HG03280 (cell line): Measurements from ENCODE around the gene MKRN2OS.

Source experiments
- ATAC-seq: cut with Tn5 transposase; IDR thresholded peaks from one replicate; pipeline ENCODE4 v1.9.1; 2021; ENCODE audit warnings: mild to moderate bottlenecking, moderate library complexity; ENCODE audit not compliant: unreplicated experiment

MKRN2OS gene

GRCh38 chr3:12545473-12545791 is at the start of gene MKRN2OS:
MKRN2OS (minus strand) TSS chr3:12545499; CDS start chr3:12545464, 35 bp downstream.
- ATAC-seq: no peak

GRCh38 chr3:12593473-12593872 is 48.2 kb upstream of the MKRN2OS start:
- no peak for ATAC-seq

GRCh38 chr3:12591997-12592715 is 46.9 kb upstream of the MKRN2OS start:
- ATAC-seq: no peak

GRCh38 chr3:12591456-12591855 is 46.2 kb upstream of the MKRN2OS start:
- ATAC-seq: no peak

- no peak for ATAC-seq
These were observed 44.8 kb upstream of the MKRN2OS start for GRCh38 chr3:12590096-12590495.

GRCh38 chr3:12588039-12589009 is 43.0 kb upstream of the MKRN2OS start:
- ATAC-seq: no peak

GRCh38 chr3:12586403-12586802 is 41.1 kb upstream of the MKRN2OS start:
- ATAC-seq: no peak

GRCh38 chr3:12585970-12586369 is 40.7 kb upstream of the MKRN2OS start:
- ATAC-seq: no peak

- no peak for ATAC-seq
These were observed 39.9 kb upstream of the MKRN2OS start for GRCh38 chr3:12585181-12585580.

GRCh38 chr3:12584083-12584482 is 38.8 kb upstream of the MKRN2OS start:
- no peak for ATAC-seq

GRCh38 chr3:12583280-12583679 is 38.0 kb upstream of the MKRN2OS start:
- ATAC-seq: no peak

- no peak for ATAC-seq
These were observed 37.4 kb upstream of the MKRN2OS start for GRCh38 chr3:12582730-12583129.

- no peak for ATAC-seq
These were observed 34.6 kb upstream of the MKRN2OS start for GRCh38 chr3:12579905-12580304.

GRCh38 chr3:12579456-12579855 is 34.2 kb upstream of the MKRN2OS start:
- ATAC-seq: no peak

- ATAC-seq: no peak
These were observed 33.4 kb upstream of the MKRN2OS start for GRCh38 chr3:12578742-12579141.

- no peak for ATAC-seq
These were observed 32.1 kb upstream of the MKRN2OS start for GRCh38 chr3:12577379-12577778.

- ATAC-seq: no peak
These were observed 29.4 kb upstream of the MKRN2OS start for GRCh38 chr3:12574661-12575060.

- ATAC-seq: no peak
These were observed 28.8 kb upstream of the MKRN2OS start for GRCh38 chr3:12574131-12574530.

- no peak for ATAC-seq
These were observed 26.7 kb upstream of the MKRN2OS start for GRCh38 chr3:12571986-12572385.

GRCh38 chr3:12569836-12570235 is 24.5 kb upstream of the MKRN2OS start:
- ATAC-seq: no peak

GRCh38 chr3:12568747-12569146 is 23.4 kb upstream of the MKRN2OS start:
- no peak for ATAC-seq

- ATAC-seq: no peak
These were observed 21.7 kb upstream of the MKRN2OS start for GRCh38 chr3:12566976-12567375.
